Stimulated activated CD4-positive, alpha-beta T cell treated with anti-CD3 and anti-CD28 coated beads, Interleukin-1b, Interleukin-23, amount 100 ng/mL, for 24 hours (primary cell): ENCODE results near the gene ZNF277.

Experiments used
- DNase-seq, 4 experiments: peaks; one replicate each; pipeline ENCODE4 v3.0.0-alpha.2; 2020; ENCODE audit warnings: low read depth in 4 of 4, low spot score in 1 of 4

Gene ZNF277

DNA sequence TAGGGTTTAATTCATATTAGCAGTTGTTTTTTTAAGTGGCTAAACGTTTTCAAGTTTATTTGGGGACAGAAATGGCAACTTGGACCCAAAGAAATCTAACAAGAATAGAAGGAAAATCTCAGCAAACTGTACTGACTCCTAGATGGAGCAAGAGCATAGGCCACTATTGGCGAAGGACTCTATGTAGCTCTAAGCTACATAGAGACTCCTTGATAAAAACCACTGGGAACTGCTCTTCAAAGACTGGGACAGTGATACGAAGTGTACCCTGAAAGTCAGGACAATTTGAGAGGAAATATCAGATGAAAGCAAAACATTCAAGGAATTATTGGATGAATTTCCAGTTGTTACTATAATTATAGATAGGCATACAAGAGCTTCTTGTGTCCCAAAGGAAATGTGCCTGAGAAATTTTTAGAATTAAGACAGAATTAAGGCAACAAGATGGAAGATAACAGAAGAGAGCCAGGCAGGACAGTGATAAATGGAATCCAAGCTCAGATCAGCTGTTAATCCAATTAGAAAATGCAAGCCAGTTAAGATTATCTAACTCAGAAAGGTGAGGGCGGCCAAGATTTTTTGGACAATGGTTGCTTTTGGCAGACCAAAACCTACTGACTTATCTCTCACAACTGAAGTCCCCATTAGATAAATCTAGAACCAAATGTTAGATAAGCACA is 140.0 kb downstream of the ZNF277 start:
- no peak for DNase-seq

DNA sequence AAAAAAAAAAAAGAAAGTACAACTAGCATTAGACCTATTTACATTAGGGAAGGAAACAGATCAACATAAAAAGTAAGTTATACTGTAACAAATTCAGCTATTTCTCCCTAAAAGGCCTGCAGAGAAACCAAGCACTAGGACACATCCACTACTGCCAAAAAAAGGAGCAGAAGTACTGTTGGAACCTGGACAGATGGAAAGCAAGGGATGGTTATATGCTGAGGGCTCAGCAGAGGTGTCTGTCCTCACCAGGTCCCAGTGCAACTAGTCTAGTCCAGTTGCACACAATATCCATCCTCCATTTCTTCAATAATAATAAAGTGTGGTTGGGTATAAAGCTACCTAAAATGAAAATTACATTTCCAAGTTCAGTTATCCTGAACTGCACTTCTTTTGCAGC is 140.6 kb downstream of the ZNF277 start:
- DNase-seq, result no peak

DNA sequence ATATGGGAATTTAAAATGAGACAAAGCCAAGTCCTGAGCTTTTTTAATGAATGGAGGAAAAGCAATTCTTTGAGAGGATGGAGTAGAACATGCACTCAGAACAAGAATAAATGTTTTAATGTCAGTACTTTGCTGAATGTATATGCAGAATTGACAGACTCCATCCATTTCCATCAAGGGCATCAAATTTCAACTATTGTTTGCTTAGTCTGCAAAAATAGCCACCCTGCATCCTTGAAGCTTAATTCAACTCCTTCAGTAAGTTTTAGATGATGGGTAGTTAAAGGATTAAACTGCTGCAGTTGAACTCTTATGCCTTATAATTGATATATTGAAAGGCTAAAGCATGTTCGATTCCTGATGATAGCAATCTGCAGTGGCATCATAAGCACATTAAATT is 144.1 kb downstream of the ZNF277 start:
- no peak for DNase-seq

DNA sequence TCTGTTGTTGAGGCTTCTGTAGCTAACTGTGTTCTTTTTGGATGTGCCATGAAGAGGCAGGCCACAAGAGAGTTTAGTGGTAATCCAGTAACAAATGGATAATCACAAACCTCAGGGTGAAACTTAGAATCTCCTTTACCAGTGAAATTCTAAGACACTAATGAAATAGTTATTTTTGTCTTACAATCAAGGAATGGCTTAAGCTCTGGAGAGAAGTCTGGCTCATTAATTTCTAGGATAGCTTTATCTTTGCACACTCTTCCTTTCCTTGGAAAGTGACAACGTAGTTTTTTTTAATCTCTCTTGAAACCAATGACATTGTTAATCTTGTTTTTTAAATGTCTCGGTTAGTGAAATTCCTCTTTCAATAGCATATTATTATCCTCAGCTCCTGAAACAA is 150.1 kb downstream of the ZNF277 start:
- no peak for DNase-seq

DNA sequence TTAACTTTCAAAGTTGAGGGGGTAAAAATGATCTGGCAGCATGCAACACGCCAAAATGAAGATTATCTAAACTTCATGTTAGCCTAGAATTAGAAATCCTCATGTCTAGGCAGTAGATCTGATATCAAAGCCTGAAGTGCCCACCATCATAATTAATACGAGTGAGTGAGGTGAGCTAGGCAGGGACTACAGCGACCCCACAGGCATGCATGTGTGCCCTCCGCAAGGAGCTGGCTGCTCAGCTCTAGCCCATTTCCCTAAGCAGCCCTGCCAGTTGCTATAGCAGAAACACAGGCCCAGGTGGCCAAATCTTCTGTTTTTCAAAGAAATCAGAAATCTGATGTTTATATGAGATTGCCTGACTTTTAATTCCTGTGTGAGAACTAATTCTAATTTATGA is 150.6 kb downstream of the ZNF277 start:
- DNase-seq, result no peak

DNA sequence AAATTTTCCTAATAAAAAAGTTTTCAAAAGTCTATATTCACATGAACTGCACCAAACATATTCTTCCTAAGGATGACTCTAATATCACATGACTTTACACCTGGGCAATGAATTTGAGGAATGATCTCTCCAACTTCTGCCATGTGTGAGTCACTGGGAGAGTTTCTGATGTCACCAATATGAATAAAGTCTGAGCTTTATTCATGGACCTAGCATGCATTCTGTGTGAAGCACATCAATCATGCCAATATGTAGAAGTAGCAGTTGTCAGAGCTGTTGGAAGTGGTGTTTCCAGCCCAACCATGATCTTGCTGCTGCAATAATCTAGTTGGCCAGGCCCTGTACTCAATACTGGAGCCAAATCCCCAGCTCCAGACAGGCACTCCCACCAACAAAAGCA is 152.0 kb downstream of the ZNF277 start:
- DNase-seq, result no peak

DNA sequence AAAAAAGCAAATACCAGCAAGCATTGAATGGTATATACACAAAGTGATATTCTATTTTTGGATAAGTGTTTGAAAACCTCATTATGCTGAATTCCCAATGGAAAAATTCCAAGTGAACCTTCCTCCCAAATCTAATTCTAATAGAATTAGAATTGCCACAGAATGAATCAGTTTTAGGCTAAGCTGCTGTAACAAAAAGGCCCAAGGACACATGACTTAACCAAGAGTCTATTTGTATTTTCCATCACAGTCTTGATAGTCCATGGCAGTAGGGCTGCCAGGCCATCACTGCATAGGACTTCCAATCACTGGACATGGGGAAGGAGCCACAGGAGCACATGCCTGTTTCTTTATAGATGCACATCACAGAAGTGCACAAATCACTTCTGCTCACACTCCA is 152.6 kb downstream of the ZNF277 start:
- DNase-seq, result no peak

DNA sequence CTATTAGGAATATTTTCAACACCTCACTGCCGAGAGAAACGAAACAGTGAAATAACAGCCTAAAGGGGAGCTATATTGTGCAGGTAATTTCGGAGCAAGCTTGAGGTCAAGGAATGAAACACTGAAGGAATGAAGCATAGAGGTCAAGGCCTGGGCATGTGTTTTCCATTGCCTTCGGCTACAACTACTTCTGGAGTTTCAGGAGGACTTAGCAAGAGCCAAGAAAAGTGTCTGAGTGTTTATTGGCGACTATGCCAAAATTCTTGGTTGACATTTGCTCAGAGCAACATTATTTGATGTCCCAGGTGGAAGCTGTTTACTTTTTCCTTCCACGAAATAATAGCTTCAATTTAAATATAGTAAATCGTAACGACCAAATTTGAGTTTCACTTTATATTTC is 154.2 kb downstream of the ZNF277 start:
- no peak for DNase-seq

DNA sequence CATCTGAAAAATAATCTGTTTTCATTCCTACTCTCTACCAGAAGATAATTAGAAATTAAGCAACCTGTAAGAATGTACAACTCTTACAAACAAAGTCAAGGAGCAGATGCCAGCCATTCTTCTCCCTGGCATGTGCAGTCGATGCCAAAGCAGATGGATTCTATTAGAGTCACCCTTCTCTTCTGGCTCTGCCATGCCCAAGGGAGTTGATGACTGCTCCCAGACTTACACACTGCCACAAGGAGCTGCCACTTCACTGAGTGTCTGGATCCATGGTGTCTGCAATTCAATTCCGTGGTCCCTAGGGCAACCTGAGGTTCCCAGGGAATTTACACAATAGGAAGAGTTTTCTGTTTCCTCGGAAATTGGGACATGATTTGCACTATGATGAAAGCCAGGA is 154.7 kb downstream of the ZNF277 start:
- no peak for DNase-seq

DNA sequence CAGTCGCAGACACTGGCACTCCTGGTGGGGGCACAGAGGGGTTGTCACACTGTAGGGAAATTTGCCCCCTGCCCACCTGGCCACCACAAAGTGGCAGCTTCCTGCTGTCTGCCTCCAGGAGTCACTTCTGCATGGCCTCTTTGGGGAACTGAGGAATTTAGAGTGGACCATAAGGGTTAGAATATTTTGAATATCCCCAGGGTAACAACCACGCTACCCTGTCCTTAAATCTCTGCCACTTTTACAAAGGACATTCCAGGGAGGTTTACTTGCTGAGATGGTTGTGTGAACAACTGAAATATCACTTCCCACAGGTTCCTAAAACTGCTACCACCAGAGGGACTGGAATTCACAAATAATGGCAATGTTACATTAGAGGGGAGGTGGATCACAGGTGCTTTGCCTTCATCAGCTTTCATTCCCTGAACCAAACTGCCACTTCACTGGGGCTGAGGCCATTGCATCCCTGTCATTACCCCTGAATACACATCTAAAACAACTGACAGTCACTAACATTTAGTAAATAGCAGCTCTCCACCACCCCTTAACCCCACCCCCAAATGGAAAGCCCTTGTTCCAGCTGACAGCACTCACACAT is 155.7 kb downstream of the ZNF277 start:
- DNase-seq, result no peak

DNA sequence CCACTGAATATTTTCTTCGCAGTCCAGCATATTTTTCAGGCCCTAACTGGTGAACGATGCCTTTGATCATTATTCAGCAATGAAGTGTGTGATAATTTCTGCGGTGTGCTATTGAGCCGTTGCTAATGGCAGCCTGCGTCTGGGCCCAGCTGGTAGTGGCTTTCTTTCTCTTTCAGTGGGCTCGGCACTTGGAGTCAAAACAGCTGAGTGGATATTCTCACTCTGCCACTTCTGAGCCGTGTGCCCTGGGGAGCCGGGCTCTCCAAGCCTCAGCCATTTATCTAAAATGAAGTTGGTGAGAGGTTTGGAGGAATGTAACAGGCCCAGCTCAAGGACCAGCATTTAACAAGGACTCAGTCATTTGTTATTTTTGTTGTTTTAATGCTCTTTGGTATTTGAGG is 156.2 kb downstream of the ZNF277 start:
- DNase-seq, result no peak

DNA sequence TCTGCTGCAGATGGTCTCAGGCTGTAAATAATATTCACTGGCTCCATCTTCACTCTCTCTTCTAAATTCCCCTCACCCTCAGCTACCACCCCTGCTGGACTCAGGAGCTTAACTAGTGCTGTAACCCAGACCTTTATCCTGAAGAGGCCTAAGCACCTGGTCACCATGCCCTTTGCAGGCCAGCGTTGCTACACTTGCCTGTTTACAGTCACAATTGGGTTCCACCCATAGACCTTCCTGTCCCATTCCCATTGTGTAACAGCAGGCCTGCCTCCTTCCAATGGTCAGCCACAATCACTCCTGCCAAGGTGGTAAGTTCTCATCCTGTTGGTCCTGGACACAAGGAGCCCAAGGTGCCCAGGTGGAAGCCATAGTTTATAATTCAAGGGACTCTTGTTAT is 157.9 kb downstream of the ZNF277 start:
- DNase-seq, result no peak

DNA sequence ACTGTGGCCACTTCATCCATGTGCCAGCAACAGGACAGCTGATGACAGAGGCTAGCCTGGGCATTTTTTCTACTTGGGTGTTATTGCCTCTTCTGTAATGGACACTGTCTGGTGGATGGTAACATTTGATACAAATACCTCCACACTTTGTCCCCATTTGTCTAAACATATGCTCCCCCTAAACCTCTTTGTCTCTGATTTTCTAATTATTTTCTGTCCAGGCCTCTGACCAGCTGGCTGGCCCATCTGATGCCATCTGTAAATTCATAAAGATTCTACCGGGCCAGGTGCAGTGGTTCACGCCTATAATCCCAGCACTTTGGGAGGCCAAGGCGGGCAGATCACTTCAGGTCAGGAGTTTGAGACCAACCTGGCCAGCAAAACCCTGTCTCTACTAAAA is 159.1 kb downstream of the ZNF277 start:
- no peak for DNase-seq

DNA sequence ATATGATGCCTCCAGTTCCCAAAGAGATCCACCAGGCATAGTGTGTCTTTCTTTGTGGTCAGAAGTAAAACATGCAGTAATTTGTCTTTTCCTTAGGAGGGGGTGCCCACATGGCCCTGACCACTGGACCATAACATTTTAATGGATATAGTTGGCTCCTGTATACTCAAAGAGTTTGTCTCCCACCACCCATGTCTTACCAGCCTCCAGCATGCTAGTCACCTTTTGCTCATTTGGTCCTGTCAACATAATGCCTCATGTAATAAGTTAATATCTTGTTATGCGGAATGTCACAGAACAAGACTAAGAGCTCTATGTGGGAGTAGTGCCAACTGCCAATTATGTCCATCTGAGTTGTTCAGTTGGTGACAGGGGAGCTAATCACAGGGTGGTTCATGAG is 160.4 kb downstream of the ZNF277 start:
- DNase-seq, result no peak

DNA sequence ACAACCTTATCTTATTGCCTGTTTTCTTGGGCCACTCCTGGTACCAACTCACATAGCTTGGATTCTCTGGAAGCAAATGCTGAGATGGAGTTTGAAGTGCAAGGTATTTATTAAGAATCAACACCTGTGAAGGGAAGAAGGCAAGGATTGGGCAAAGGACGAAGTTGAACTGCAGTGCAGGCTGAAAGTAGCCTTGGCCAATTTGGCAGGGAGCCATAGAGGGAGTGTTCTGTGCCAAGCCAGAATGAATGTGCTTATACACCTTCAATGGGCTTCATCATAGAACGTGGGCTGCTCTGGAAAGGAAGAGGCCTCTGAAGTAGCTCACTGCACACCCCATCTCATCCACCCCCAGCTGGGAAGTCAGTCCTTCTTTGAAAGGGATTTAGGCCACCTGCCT is 163.9 kb downstream of the ZNF277 start:
- no peak for DNase-seq

DNA sequence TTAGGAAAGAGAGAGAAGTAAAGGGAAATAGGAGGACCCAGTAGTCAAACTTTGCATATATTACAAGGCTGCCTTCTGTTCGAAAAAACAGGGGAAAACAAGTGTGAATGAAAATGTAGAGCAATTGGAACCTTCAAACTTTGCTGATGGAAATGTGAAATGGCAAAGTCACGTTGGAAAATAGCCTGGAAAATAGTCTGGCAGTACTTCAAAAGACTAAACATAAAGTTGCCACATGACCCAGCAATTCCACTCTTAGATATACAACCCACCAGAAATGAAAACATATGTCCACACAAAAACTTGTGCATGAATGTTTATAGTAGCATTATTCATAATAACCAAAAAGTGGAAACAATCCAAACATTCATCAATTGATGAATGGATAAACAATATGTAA is 165.2 kb downstream of the ZNF277 start:
- no peak for DNase-seq

DNA sequence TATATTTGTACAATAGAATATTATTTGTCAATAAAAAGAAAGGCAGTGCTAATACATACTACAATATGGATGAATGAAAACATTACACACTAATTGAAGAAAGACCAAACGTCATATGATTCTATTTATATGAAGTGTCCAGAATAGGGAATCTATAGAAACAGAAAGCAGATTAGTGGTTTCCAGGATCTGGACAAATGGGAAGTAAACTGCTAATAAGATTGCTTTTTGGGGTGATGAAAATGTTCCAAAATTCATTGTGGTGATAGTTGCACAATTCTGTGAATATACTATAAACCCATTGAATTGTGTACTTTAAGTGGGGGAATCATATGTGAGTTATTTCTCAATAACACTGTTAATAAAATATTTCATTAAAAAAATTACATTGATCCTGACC is 165.6 kb downstream of the ZNF277 start:
- DNase-seq, result no peak

DNA sequence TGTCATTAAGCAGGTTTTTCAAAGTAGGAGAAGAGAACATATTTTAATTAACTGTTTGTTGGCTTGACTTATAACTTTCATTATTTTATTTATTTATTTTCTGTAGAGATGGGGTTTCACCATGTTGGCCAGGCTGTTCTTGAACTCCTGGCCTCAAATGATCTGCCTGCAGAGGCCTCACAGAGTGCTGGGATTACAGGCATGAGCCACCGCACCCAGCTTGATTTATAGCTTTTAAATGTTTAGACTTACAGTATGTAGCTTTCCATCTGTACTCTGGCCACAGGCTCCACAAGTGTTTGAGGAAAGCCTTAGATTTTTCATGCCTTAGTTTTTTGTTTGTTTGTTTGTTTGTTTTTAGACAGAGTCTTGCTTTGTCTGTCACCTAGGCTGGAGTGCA is 171.1 kb downstream of the ZNF277 start:
- no peak for DNase-seq

DNA sequence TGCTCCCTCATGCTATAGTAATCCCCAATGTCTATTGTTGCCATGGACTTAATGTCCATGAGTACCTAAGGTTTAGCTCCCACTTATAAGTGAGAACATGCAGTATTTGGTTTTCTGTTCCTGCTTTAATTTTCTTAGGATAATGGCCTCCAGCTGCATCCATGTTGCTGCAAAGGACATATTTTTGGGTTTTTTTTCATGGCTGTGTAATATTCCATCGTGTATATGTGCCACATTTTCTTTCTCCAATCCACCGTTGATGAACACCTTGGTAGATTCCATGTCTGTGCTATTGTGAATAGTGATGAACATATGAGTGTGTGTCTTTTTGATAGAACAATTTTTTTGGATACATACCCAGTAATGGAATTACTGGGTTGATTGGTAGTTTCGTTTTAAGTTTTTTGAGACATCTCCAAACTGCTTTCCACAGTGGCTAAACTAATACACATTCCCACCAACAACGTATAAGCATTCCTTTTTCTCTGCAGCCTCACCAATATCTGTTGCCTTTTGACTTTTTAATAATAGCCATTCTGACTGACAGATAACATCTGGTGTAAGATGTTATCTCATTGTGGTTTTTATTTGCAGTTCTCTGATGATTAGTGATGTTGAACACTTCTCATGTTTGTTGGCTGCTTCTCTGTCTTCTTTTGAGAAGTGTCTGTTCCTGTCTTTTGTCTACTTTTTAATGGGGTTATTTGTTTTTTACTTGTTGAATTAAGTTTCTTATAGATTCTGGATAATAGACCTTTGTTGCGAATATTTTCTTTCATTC is 175.0 kb downstream of the ZNF277 start:
- no peak for DNase-seq

DNA sequence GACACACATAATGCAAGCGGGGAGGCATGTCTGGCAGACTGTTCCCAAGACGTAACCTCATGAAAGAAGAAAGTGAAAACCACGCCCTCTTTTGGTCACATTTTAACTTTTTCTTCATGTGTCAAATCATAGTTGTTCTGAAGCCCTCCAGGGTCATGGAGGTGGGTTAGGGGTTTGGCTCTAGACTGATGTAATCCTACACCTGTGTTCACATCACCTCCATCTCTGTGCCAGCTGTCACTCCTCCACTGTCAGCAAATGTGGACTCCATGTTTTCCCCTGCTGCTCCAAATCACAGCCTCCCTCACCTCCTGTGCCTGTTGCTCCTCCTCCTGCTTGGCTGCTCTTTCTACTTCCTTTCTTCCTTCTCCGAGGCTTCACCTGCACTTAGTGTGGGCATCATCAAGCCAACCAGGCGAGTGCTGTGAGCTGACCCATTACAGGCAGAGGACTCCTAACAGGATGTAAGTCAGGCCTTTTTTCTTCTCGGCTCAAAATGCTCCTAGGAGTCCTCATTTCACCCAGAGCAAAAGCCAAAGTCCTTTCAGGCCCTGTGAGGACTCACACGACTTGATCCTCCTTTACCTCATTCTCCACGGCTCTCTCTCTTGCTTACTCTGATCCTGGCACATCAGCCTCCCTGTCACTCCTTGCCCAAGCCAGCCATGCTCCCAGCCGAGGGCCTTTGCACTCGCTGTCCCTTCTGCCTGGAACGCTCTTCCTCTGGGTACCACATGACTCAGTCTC is 177.3 kb downstream of the ZNF277 start:
- DNase-seq, result no peak

DNA sequence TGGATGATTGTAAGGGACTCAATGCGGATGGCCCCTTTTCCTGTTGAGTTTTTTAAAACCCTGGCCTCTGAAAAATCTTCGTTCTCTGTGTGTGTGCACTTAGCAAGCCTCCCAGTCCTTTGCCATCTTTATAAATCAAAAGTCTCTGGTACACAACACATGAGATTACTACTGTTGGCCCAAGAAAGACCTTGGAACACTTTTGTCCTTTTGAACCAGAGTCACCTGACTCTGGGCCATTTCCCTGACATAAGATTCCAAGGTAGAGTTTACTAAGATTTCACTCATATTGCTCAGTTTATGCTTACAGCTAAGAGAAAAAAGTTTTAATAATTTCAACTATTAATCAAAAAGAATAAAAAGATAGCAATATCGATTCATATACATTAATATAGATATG is 179.0 kb downstream of the ZNF277 start:
- no peak for DNase-seq

DNA sequence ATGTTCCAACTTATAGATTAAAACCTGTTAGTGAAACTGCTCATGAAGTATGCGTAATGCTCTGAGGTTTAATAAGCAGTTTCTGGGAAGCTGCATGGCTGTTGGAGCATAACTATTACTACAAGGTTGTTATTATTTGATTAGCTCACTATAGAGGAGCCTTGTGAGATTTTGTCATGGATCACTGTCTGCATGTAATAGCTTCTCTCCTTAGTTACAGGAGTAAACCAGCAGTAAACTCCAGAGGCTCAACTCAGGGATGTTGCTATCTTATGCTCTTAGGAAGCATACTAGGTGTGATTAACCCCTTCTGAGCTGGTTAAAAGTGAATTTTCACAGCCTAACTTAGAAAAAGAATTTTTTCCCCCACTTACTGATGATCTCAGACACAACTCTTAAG is 180.1 kb downstream of the ZNF277 start:
- DNase-seq, result no peak
